ENCODE results near the gene ACTRT2. TPM values are rescaled to one million over a fixed set of nuclear protein-coding genes. Genes with fewer than 3 reads are reported as not detected.

ACTRT2 gene
- total and polyA plus RNA-seq, 10 of the 15 experiments (the other 5 are each of a cell fraction or from before 2014, with no cell fraction given) = not detected

GRCh38 chr1:2983706-2984398 is 37.4 kb upstream of the ACTRT2 start:
- no TSS peak for BruUV-seq (replicated peaks)
- H3K4me2 ChIP-seq (ENCODE audit: control insufficient read depth, insufficient read depth) = no peak overlapping the region
- H3K79me2 ChIP-seq (ENCODE audit: control insufficient read depth, insufficient read depth, low read length) = no peaks in the 10 kb centered on the region
- in situ Hi-C loops (cut with MboI) = no loop called here
- no peaks in the 10 kb centered on the region for H4K20me1 ChIP-seq (ENCODE audit: control insufficient read depth, insufficient read depth)
- H3K27me3 ChIP-seq (replicated peaks in 1 of 2; ENCODE audit: control insufficient read depth in 2 of 2, insufficient read depth in 2 of 2, low read length in 1 of 2) = no peaks in the 10 kb centered on the region
- 10% methylated on average over 21 of the region's 21 CpGs for WGBS (ENCODE audit: insufficient coverage, insufficient replicate concordance, low lambda C conversion rate, missing lambda C conversion rate)
- DNase-seq (ENCODE audit: low read depth, low spot score) = no peak
- RAD21 ChIA-PET (ENCODE audit: unreplicated experiment) = no interaction called here
- H3K9me3 ChIP-seq (replicated peaks; ENCODE audit: control insufficient read depth, insufficient read depth, low read length) = no peaks in the 10 kb centered on the region
- H3K9ac ChIP-seq (ENCODE audit: control insufficient read depth, insufficient read depth, low read length) = no peak overlapping the region
- no peak for ATAC-seq
- SMC1A ChIA-PET (ENCODE audit: uncharacterized antibody, unreplicated experiment) = no interaction called here
- H3K4me3 ChIP-seq = no peak overlapping the region
- H3K27ac ChIP-seq (ENCODE audit: control insufficient read depth, insufficient read depth) = no peak overlapping the region
- H2AFZ ChIP-seq (ENCODE audit: control insufficient read depth, low read depth, low read length) = no peak overlapping the region
- CTCF ChIA-PET = no interaction called here
- no peaks in the 10 kb centered on the region for H3K4me1 ChIP-seq (ENCODE audit: control insufficient read depth, insufficient read depth, low read length)
- POLR2A ChIA-PET = no interaction called here
- no peaks in the 10 kb centered on the region for H3K36me3 ChIP-seq (ENCODE audit: control insufficient read depth in 2 of 2, insufficient read depth in 2 of 2, low read length in 1 of 2)
- FAIRE-seq = no peak
- no peak for TF ChIP-seq TAF1 (IDR thresholded peaks at IDR 0.05; ENCODE audit: borderline replicate concordance, low read depth, low read length)
- no peak for TF ChIP-seq BCLAF1 (IDR thresholded peaks at IDR 0.05)
- TF ChIP-seq KLF5 (IDR thresholded peaks at IDR 0.05; ENCODE audit: partially characterized antibody) = no peak
- TF ChIP-seq KAT2A (conservative IDR thresholded peaks at IDR 0.05; ENCODE audit: control insufficient read depth, low read depth, low read length) = no peak
- TF ChIP-seq NBN (IDR thresholded peaks at IDR 0.05) = no peak
- no peak for TF ChIP-seq MTA2 (IDR thresholded peaks at IDR 0.05; ENCODE audit: low read depth)
- no peak for TF ChIP-seq SMAD5 (IDR thresholded peaks at IDR 0.05; ENCODE audit: low read depth)
- TF ChIP-seq CHD4 (IDR thresholded peaks at IDR 0.05) = no peak
- no peak for TF ChIP-seq EZH2 (IDR thresholded peaks at IDR 0.05; ENCODE audit: borderline replicate concordance, control insufficient read depth, low read depth, low read length)
- no peak for TF ChIP-seq PBX3 (IDR thresholded peaks at IDR 0.05; ENCODE audit: insufficient replicate concordance, low read depth, low read length)
- no peak for TF ChIP-seq RUNX3 (IDR thresholded peaks at IDR 0.05; ENCODE audit: low read length)
- TF ChIP-seq HDAC6 (IDR thresholded peaks at IDR 0.05; ENCODE audit: unreplicated experiment) = no peak
- intact Hi-C loops (cut with micrococcal nuclease; ENCODE audit: unreplicated experiment) = no loop called here

All from GM12878 (cell line).